SK-N-SH (cell line): ENCODE measurements around the gene TMEM98. TPM values are rescaled to one million over a fixed set of nuclear protein-coding genes. Genes with fewer than 3 reads are reported as not detected.
"Not testable (repeated sequence)": the region's sequence is repeated elsewhere in the genome, so short reads cannot be mapped to it uniquely, and the experiment has no call there.

Experiments
- CTCF ChIA-PET: fragments of 300-600, 350-600 bp; formaldehyde crosslinking; extraction: SDS; loops from one replicate; lab custom pipeline; 2021; lab: Yijun Ruan, JAX
- POLR2A ChIA-PET: fragments of 350-600 bp; sonication (Branson Sonifier 250); formaldehyde crosslinking; extraction: SDS; loops from one replicate; lab custom pipeline; 2020; ENCODE audit warnings: antibody characterized with exemption, inconsistent platforms; lab: Yijun Ruan, JAX
- DNase-seq: peaks from one replicate; pipeline ENCODE4 v3.0.0; 2012
- H2AFZ ChIP-seq: fragments of 200-600 bp; sonication (generic); 2 replicates; pipeline ENCODE4 v1.8.1; 2016; ENCODE audit warnings: antibody characterized with exemption, mild to moderate bottlenecking, low read depth
- H3F3A ChIP-seq: fragments of 200-600 bp; sonication (generic); replicated peaks from 2 replicates; pipeline ENCODE3; 2016; ENCODE audit warnings: antibody characterized with exemption, mild to moderate bottlenecking; ENCODE audit not compliant: insufficient read depth
- H3K27ac ChIP-seq, 2 experiments: fragments of 200-500 bp in 1 of 2; fragments of 200-600 bp in 1 of 2; sonication (Bioruptor generic) in 1 of 2; sonication (generic), shearing (Covaris generic) in 1 of 2; 2 replicates each; pipeline versions ENCODE4 v1.5.1 to v1.6.1; 2014 to 2016; ENCODE audit warnings: low read depth in 2 of 2, inconsistent platforms in 1 of 2, low read length in 1 of 2, mild to moderate bottlenecking in 1 of 2, mixed read lengths in 1 of 2
- H3K27me3 ChIP-seq: fragments of 200-600 bp; sonication (generic), shearing (Covaris generic); 2 replicates; pipeline ENCODE4 v1.6.1; 2016; ENCODE audit warnings: mixed run types; ENCODE audit not compliant: insufficient read depth
- H3K36me3 ChIP-seq, 2 experiments: fragments of 200-500 bp in 1 of 2; fragments of 200-600 bp in 1 of 2; sonication (Bioruptor generic) in 1 of 2; sonication (generic) in 1 of 2; replicated peaks in 1 of 2; 2 replicates each; pipeline versions ENCODE3 to v1.5.1; 2014 to 2016; ENCODE audit warnings: low read length in 1 of 2, mild to moderate bottlenecking in 1 of 2; ENCODE audit not compliant: insufficient read depth in 2 of 2, control insufficient read depth in 1 of 2
- H3K4me1 ChIP-seq, 2 experiments: fragments of 200-500 bp in 1 of 2; fragments of 200-600 bp in 1 of 2; sonication (Bioruptor generic) in 1 of 2; sonication (generic), shearing (Covaris generic) in 1 of 2; 2 replicates each; pipeline versions ENCODE4 v1.5.1 to v1.6.1; 2014 to 2016; ENCODE audit warnings: low read depth in 1 of 2, low read length in 1 of 2, mixed run types in 1 of 2; ENCODE audit not compliant: insufficient read depth in 2 of 2, control insufficient read depth in 1 of 2
- H3K4me2 ChIP-seq: fragments of 200-600 bp; sonication (generic), shearing (Covaris generic); 2 replicates; pipeline ENCODE4 v1.6.1; 2017; ENCODE audit warnings: mixed run types
- H3K4me3 ChIP-seq, 2 experiments: fragments of 200-500 bp in 1 of 2; fragments of 200-600 bp in 1 of 2; sonication (Bioruptor generic) in 1 of 2; sonication (generic), shearing (Covaris generic) in 1 of 2; 2 replicates each; pipeline versions ENCODE4 v1.5.1 to v1.8.1; 2014 to 2016; ENCODE audit warnings: low read depth in 2 of 2, inconsistent platforms in 1 of 2, low read length in 1 of 2, mild to moderate bottlenecking in 1 of 2, mixed read lengths in 1 of 2, moderate library complexity in 1 of 2
- H3K79me2 ChIP-seq: fragments of 200-600 bp; sonication (generic); 2 replicates; pipeline ENCODE4 v1.8.1; 2017; ENCODE audit warnings: mild to moderate bottlenecking; ENCODE audit not compliant: insufficient read depth
- H3K9ac ChIP-seq: fragments of 200-600 bp; sonication (generic); 2 replicates; pipeline ENCODE4 v1.6.1; 2017; ENCODE audit warnings: mixed run types
- H3K9me2 ChIP-seq: fragments of 200-600 bp; sonication (generic); 2 replicates; pipeline ENCODE4 v1.6.1; 2017; ENCODE audit warnings: mixed run types
- H3K9me3 ChIP-seq: fragments of 200-600 bp; sonication (generic); 2 replicates; pipeline ENCODE4 v1.6.1; 2017; ENCODE audit warnings: mixed run types, mild to moderate bottlenecking, moderate library complexity
- H4K20me1 ChIP-seq: fragments of 200-600 bp; sonication (generic); 2 replicates; pipeline ENCODE4 v1.6.1; 2017; ENCODE audit warnings: mild to moderate bottlenecking, mixed run types; ENCODE audit not compliant: insufficient read depth
- EP300 ChIP-seq, 2 experiments: IDR thresholded peaks; 2 replicates each; pipeline versions ENCODE4 v1.4.0 to v1.6.1; 2012; ENCODE audit warnings: borderline replicate concordance in 1 of 2, low read depth in 1 of 2, low read length in 1 of 2
- EZH2phosphoT487 ChIP-seq: fragments of 200-600 bp; sonication (generic); IDR thresholded peaks from 2 replicates; pipeline ENCODE4 v1.6.1; 2017; ENCODE audit warnings: low read depth, mixed run types, mild to moderate bottlenecking, antibody characterized with exemption, moderate library complexity, borderline replicate concordance
- FOSL2 ChIP-seq: IDR thresholded peaks from 2 replicates; pipeline ENCODE4 v1.4.0; 2012; ENCODE audit warnings: low read depth, mild to moderate bottlenecking, moderate library complexity, borderline replicate concordance
- GABPA ChIP-seq: IDR thresholded peaks from 2 replicates; pipeline ENCODE4 v1.4.0; 2012; ENCODE audit warnings: low read depth, mild to moderate bottlenecking
- JUND ChIP-seq: IDR thresholded peaks from 2 replicates; pipeline ENCODE4 v1.4.0; 2012
- MEF2A ChIP-seq: IDR thresholded peaks from 2 replicates; pipeline ENCODE4 v1.4.0; 2012; ENCODE audit warnings: low read depth, borderline replicate concordance
- MXI1 ChIP-seq: IDR thresholded peaks from 2 replicates; pipeline ENCODE4 v1.6.1; 2012; ENCODE audit warnings: mild to moderate bottlenecking, low read depth, low read length, improper control_type of control experiment
- NFIC ChIP-seq: IDR thresholded peaks from 2 replicates; pipeline ENCODE4 v1.4.0; 2012; ENCODE audit warnings: borderline replicate concordance
- RCOR1 ChIP-seq: fragments of 150-350 bp; IDR thresholded peaks from 2 replicates; pipeline ENCODE4 v1.6.1; 2017; ENCODE audit warnings: antibody characterized with exemption, low read length
- RXRA ChIP-seq: IDR thresholded peaks from 2 replicates; pipeline ENCODE4 v1.4.0; 2012; ENCODE audit warnings: low read depth, mild to moderate bottlenecking, borderline replicate concordance
- SIN3A ChIP-seq: IDR thresholded peaks from 2 replicates; pipeline ENCODE4 v1.6.1; 2012; ENCODE audit warnings: low read depth, mild to moderate bottlenecking, low read length, moderate library complexity, borderline replicate concordance
- TCF12 ChIP-seq: IDR thresholded peaks from 2 replicates; pipeline ENCODE4 v1.4.0; 2012
- TEAD4 ChIP-seq: IDR thresholded peaks from 2 replicates; pipeline ENCODE4 v1.4.0; 2012; ENCODE audit warnings: mild to moderate bottlenecking, borderline replicate concordance; ENCODE audit not compliant: insufficient read depth
- WGBS: methylation state at CpG from one replicate; pipeline ENCODE4 v1.1.6; 2017; ENCODE audit warnings: low lambda C conversion rate; 5-methylcytosine and 5-hydroxymethylcytosine counted together
- polyA plus RNA-seq, 3 experiments: library from polyadenylated mRNA; depleted of rRNA; stranded (reverse); fragments of >200 nt; gene quantifications; 2 replicates each; pipeline ENCODE4 v1.2.3, GENCODE V29; 2012
- TF ChIP-seq, protein P1 (sequence below): IDR thresholded peaks from 2 replicates; pipeline ENCODE4 v1.6.1; 2012; ENCODE audit warnings: mild to moderate bottlenecking, low read depth, low read length, moderate library complexity
- TF ChIP-seq, protein P2 (sequence below): fragments of 150-350 bp; IDR thresholded peaks from 2 replicates; pipeline ENCODE4 v1.6.1; 2017; ENCODE audit warnings: antibody characterized with exemption, low read length, low read depth, borderline replicate concordance
- TF ChIP-seq, protein P3 (sequence below): IDR thresholded peaks from 2 replicates; pipeline ENCODE4 v1.4.0; 2012; ENCODE audit warnings: low read depth, borderline replicate concordance
- TF ChIP-seq, protein P4 (sequence below): IDR thresholded peaks from 2 replicates; pipeline ENCODE4; 2012

TMEM98 gene
- polyA plus RNA-seq, 1 of the 3 experiments (the other 2 are of a cell fraction): 196 TPM

DNA sequence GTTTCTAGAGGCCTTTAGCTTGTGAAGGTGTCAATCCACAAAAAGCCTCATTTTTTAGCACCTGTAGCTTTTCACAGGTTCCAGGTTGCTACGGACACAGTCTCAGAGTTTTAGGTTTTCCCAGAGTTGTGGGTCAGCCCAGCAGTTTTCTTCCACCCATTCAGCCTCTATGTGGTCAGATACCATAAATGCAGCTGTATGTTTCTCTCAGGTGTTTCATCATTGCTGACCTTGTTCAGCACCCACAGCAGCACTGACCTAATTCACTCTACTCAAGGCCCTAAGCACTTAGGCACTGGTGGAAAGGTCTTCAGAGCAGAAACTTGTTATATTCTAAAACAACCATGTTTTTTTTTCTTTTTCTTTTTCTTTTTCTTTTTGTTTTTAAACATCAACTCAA, 48.7 kb downstream of the TMEM98 start:
- Histone ChIP-seq H3K27me3 (no peaks in the 10 kb centered on the region), H3K9me3 (no peaks in the 10 kb centered on the region), H4K20me1 (no peaks in the 10 kb centered on the region), H2AFZ (no peak overlapping the region), H3K36me3 (no peaks in the 10 kb centered on the region), H3K9me2 (no peaks in the 10 kb centered on the region), H3K9ac (no peak overlapping the region), H3K4me1 (no peaks in the 10 kb centered on the region), H3F3A (no peaks in the 10 kb centered on the region), H3K79me2 (no peaks in the 10 kb centered on the region), H3K4me2 (no peak overlapping the region), H3K4me3 (no peak overlapping the region), H3K27ac (no peak overlapping the region)
- TF ChIP-seq JUND (no peak), TCF12 (no peak), GABPA (no peak)
- TF ChIP-seq, protein P1, sequence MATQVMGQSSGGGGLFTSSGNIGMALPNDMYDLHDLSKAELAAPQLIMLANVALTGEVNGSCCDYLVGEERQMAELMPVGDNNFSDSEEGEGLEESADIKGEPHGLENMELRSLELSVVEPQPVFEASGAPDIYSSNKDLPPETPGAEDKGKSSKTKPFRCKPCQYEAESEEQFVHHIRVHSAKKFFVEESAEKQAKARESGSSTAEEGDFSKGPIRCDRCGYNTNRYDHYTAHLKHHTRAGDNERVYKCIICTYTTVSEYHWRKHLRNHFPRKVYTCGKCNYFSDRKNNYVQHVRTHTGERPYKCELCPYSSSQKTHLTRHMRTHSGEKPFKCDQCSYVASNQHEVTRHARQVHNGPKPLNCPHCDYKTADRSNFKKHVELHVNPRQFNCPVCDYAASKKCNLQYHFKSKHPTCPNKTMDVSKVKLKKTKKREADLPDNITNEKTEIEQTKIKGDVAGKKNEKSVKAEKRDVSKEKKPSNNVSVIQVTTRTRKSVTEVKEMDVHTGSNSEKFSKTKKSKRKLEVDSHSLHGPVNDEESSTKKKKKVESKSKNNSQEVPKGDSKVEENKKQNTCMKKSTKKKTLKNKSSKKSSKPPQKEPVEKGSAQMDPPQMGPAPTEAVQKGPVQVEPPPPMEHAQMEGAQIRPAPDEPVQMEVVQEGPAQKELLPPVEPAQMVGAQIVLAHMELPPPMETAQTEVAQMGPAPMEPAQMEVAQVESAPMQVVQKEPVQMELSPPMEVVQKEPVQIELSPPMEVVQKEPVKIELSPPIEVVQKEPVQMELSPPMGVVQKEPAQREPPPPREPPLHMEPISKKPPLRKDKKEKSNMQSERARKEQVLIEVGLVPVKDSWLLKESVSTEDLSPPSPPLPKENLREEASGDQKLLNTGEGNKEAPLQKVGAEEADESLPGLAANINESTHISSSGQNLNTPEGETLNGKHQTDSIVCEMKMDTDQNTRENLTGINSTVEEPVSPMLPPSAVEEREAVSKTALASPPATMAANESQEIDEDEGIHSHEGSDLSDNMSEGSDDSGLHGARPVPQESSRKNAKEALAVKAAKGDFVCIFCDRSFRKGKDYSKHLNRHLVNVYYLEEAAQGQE: no peak
- no peak for DNase-seq
- CTCF ChIA-PET: interaction anchor here (0.8 to 1.5 kb wide), 4 partner anchors 20 to 74 kb away, joined by 3 to 11 read pairs (median 3); no protein-coding TSS in a partner anchor
- POLR2A ChIA-PET: no interaction called here
- 40% methylated on average over 1 of the region's 1 CpG for WGBS

DNA sequence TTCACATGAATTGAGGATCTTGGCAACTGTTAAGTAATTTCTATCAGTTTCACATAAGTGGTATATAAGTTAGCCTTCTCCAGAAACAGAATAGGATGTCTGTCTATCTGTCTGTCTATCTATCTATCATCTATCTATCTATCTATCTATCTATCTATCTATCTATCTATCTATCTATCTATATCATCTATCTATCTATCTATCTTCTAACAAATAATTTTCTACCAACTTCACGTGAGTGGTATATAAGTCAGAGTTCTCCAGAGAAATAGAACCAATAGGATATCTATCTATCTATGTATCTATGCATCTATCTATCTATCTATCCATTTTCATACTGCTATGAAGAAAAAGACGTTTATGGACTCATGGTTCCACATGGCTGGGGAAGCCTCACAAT, 52.3 kb downstream of the TMEM98 start:
- H3K27me3 ChIP-seq: no peaks in the 10 kb centered on the region
- no peak overlapping the region for H2AFZ ChIP-seq
- no peaks in the 10 kb centered on the region for H4K20me1 ChIP-seq
- 6% methylated on average over 2 of the region's 2 CpGs for WGBS
- H3K79me2 ChIP-seq: no peaks in the 10 kb centered on the region
- no peaks in the 10 kb centered on the region for H3K4me1 ChIP-seq
- H3F3A ChIP-seq: no peaks in the 10 kb centered on the region
- H3K4me2 ChIP-seq: no peak overlapping the region
- no peaks in the 10 kb centered on the region for H3K36me3 ChIP-seq
- TF ChIP-seq TCF12 (no peak), NFIC (no peak), EP300 (IDR thresholded peaks at IDR 0.05; ENCODE audit: borderline replicate concordance in 1 of 2, low read depth in 1 of 2, low read length in 1 of 2) (no peak), GABPA (no peak), MXI1 (no peak), RCOR1 (no peak), TEAD4 (no peak), FOSL2 (no peak), SIN3A (no peak), MEF2A (no peak), RXRA (no peak), EZH2phosphoT487 (no peak)
- TF ChIP-seq, protein P2, sequence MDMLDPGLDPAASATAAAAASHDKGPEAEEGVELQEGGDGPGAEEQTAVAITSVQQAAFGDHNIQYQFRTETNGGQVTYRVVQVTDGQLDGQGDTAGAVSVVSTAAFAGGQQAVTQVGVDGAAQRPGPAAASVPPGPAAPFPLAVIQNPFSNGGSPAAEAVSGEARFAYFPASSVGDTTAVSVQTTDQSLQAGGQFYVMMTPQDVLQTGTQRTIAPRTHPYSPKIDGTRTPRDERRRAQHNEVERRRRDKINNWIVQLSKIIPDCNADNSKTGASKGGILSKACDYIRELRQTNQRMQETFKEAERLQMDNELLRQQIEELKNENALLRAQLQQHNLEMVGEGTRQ: no peak
- TF ChIP-seq, protein P3, sequence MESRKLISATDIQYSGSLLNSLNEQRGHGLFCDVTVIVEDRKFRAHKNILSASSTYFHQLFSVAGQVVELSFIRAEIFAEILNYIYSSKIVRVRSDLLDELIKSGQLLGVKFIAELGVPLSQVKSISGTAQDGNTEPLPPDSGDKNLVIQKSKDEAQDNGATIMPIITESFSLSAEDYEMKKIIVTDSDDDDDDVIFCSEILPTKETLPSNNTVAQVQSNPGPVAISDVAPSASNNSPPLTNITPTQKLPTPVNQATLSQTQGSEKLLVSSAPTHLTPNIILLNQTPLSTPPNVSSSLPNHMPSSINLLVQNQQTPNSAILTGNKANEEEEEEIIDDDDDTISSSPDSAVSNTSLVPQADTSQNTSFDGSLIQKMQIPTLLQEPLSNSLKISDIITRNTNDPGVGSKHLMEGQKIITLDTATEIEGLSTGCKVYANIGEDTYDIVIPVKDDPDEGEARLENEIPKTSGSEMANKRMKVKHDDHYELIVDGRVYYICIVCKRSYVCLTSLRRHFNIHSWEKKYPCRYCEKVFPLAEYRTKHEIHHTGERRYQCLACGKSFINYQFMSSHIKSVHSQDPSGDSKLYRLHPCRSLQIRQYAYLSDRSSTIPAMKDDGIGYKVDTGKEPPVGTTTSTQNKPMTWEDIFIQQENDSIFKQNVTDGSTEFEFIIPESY: no peak
- TF ChIP-seq, protein P4, sequence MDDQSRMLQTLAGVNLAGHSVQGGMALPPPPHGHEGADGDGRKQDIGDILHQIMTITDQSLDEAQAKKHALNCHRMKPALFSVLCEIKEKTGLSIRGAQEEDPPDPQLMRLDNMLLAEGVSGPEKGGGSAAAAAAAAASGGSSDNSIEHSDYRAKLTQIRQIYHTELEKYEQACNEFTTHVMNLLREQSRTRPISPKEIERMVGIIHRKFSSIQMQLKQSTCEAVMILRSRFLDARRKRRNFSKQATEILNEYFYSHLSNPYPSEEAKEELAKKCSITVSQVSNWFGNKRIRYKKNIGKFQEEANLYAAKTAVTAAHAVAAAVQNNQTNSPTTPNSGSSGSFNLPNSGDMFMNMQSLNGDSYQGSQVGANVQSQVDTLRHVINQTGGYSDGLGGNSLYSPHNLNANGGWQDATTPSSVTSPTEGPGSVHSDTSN: no peak
- no peak overlapping the region for H3K9ac ChIP-seq
- ChIA-PET CTCF (interaction anchor here (1.1 to 2.5 kb wide), 2 partner anchors 18 to 44 kb away, joined by 3 to 7 read pairs; no protein-coding TSS in a partner anchor), POLR2A (no interaction called here)
- H3K9me2 ChIP-seq: no peaks in the 10 kb centered on the region
- H3K27ac ChIP-seq: no peak overlapping the region
- no peak overlapping the region for H3K4me3 ChIP-seq
- DNase-seq: no peak
- no peaks in the 10 kb centered on the region for H3K9me3 ChIP-seq

DNA sequence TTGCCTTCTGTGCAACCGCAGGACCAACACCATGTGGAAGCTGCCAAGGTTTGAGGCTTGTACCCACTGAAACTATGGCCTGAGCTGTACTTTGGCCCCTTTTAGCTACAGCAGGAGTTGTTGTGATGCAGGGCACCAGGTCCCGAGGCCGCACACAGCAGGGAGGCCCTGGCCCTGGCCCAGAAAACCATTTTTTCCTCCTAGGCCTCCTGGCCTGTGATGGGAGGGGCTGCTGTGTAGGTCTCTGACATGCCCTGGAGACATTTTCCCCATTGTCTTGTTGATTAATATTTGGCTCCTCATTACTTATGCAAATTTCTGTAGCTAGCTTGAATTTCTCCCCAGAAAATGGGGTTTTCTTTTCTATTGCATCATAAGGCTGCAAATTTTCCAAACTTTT, 53.7 kb downstream of the TMEM98 start:
- 52% methylated on average over 3 of the region's 3 CpGs for WGBS
- POLR2A ChIA-PET, H3F3A ChIP-seq, H3K9me2 ChIP-seq, H3K36me3 ChIP-seq, H3K27me3 ChIP-seq, H3K4me1 ChIP-seq, DNase-seq, H3K79me2 ChIP-seq, H4K20me1 ChIP-seq, H3K4me3 ChIP-seq, H3K4me2 ChIP-seq, H3K9ac ChIP-seq, H3K9me3 ChIP-seq, H2AFZ ChIP-seq, H3K27ac ChIP-seq: not testable (repeated sequence)
- CTCF ChIA-PET: interaction anchor here (1.2 to 1.3 kb wide), 2 partner anchors 17 to 18 kb away, joined by 3 to 5 read pairs; no protein-coding TSS in a partner anchor
